Measurements from ENCODE around the gene APBA2. TPM values are rescaled to one million over a fixed set of nuclear protein-coding genes. Genes with fewer than 3 reads are reported as not detected.
"Not testable (repeated sequence)": the region's sequence is repeated elsewhere in the genome, so short reads cannot be mapped to it uniquely, and the experiment has no call there.

The APBA2 gene
- polyA plus RNA-seq, 4 donors = 7.4 to 15.3 (median 11.3) TPM

DNA sequence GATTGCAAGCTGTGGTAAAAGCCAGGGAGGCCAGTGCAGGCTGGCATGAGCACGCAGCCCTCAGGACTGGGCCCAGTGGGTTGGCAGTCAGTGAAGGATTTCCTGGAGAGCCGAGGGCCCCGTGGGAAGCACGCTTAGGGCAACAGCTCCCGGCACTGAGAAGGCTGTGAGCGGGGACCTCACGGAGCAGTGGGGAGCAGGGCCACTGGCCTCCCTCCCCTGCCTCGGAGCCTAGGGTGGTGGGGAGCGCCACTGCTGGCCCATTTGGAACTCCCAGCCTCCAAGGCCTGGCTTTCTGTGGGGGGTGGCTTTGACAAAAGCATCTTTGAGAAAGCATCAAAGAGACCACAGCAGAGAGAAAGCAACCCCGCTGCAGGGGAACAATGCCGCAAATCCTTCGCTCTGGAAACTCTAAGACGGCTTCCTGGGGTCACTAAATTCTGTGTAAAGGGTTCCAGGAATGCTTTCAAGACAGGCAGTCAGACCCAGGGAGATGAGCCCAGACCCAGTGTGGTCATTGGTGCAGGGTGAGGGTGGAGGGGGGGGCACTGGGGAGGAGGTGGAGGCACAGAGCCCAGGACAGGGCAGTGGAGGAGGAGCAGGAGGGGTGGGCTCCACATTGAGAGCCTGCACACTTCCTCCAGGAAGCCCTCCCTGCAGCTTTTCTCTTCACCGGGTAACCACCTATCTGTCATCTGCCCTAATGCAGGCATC lies 9.5 kb upstream of the APBA2 start:
- no peak for DNase-seq (ENCODE audit: low read depth in 4 of 4, low spot score in 3 of 4)

DNA sequence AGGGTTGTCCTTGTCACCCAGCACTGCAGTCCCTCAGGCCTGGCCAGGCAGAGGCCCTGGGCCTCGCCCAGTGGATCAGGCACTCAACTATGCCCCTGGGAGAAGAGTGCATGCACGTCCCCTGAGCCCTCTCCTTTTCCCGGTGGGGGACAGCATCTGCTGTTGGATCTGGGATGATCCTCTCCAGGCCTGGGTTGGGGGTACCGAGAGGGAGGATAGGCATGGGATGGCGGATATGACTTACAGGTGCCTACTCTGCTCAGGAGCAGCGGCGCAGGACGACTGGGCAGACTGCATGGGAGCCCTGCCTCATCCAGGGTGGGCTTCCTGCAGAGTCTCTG lies 9.0 kb upstream of the APBA2 start:
- DNase-seq (ENCODE audit: low read depth in 4 of 4, low spot score in 3 of 4) = no peak

GRCh38 chr15:28878209-28878608 lies 7.6 kb upstream of the APBA2 start:
- no peak for DNase-seq (ENCODE audit: low read depth in 4 of 4, low spot score in 3 of 4)

GRCh38 chr15:28879551-28879950 lies 6.2 kb upstream of the APBA2 start:
- no peak for DNase-seq (ENCODE audit: low read depth in 4 of 4, low spot score in 3 of 4)

GRCh38 chr15:28880680-28881079 lies 5.1 kb upstream of the APBA2 start:
- DNase-seq (ENCODE audit: low read depth in 4 of 4, low spot score in 3 of 4) = no peak

- no peak for DNase-seq (ENCODE audit: low read depth in 4 of 4, low spot score in 3 of 4)
These were observed 4.6 kb upstream of the APBA2 start for GRCh38 chr15:28881170-28881569.

GRCh38 chr15:28881600-28881999 lies 4.2 kb upstream of the APBA2 start:
- no peak for DNase-seq (ENCODE audit: low read depth in 4 of 4, low spot score in 3 of 4)

DNA sequence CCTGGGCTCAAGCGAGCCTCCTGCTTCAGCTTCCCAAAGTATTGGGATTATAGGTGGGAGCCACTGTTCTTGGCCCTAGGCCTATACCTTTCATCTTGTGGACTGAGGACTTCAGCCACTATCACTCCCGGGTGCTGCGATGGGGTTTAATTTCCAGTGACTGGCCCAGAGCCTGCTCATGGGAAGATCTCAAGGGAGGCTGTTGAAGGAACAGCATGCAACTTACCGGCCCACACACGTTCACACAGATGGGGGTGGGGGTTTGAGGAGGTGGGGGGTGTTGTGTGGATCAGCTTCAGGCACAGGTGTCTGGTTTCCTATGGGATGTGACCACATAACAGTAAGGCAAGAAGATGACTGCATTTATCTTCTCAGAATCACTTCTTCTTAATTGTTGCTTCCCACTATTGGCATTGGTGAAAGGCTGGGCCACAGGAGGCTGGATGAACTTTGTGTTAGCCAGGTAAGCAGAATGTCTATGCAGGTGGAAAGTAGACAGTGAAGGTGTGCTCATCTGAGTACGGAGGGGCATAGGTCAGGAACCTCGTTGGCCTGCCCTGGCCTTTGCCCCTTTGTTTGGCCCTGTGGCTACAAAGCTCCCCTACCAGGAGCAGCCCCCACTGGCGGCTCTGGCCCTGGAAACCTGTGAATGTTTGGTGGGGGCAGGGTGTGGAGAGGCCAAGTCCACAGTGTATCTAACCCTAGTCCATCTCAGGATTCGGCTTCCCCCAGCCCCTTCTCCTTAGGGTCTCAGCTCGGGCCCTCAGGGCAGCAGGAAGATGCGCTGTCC lies 1.4 kb upstream of the APBA2 start:
- no peak for DNase-seq (ENCODE audit: low read depth in 4 of 4, low spot score in 3 of 4)

- no peak for DNase-seq (ENCODE audit: low read depth in 4 of 4, low spot score in 3 of 4)
These were observed 595 bp upstream of the APBA2 start for GRCh38 chr15:28885128-28885629.

DNA sequence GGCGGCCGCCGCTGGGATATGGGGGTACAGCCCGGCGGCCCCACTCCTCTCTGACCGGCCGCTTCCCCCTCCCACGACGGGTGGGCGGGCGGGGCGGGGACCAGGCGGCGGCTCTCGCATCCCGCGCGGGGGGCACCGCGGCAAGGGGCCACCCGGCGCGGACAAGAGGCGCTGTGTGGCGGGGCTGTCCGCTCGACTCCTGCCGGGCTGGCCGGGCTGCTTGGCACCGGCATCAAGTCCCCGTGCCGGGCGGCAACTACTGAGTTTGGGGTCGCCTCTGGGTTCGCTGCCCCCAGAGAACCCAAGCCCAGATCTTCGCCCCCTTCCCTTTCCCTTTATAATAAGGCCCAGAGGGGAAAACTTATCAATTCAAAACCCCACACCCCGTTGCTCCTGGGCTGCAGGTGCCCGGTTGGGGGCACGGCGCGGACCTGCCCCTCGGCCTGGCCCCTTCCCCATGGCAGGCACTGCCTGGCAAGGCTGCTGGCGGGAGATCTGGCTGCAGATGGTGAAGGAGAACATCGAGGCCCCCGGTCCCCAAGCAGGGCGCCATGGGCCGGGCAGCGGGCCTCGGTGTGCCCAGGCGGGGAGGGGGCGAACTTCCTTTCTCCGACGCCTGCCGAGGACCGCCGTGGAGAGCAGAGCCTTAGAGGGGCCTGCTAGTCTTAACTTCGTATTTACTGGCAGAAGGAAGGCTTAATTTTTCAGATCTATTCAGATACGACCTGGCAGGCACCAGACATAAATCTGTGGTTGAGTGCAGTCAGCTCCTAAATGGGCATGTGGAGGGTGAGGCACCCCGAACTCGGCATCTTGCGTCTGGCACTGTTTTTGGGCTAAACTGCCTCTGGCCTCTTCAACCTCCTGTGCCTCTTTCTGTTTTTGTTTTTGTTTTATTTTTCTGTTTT lies 911 bp downstream of the APBA2 start:
- DNase-seq (ENCODE audit: low read depth in 4 of 4, low spot score in 3 of 4) = no peak

DNA sequence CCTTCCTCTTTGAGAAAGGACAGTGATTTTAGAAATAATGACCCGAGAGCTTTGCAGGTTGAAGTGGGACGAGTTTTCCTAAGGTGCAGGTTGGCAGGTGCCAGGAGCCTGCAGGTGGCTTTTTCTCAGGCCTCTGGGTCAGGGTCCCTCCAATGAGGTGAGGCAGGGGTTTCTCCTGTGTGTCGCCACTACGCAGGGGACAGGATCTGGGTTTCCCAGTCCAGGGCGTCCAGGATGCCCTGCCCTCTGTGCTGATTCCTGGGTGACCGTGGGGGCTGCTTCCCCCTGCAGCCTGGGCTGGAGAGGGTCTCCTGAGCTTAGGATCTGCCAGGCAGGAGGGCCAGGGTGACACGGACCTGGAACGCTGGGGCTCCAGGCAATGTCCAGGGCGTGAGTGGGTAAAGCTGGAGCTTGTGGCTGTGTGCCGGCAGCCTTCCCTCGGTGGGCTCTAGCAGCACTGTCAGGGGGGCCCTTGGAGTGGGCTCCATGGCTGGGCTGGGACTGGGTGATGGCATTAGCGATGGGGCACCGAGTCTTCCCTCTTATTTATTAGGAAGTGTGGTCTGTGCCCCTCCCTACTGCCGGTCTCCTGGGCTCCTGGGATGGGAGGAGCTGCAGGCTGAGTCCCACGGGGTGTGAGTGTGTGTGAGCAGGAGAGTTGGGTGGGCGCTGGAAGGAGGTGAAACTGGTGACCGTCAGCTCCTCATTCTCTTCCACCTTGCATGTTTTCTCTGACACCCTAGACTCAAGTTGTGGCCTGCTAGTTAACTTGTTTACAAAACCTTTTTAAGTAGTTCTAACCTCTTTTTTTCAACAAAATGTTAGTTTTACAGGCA lies 1.8 kb downstream of the APBA2 start:
- DNase-seq (ENCODE audit: low read depth in 4 of 4, low spot score in 3 of 4) = no peak

GRCh38 chr15:28888302-28888894 lies 2.6 kb downstream of the APBA2 start:
- DNase-seq (ENCODE audit: low read depth in 4 of 4, low spot score in 3 of 4) = no peak

- DNase-seq (ENCODE audit: low read depth in 4 of 4, low spot score in 3 of 4) = no peak
These were observed 3.1 kb downstream of the APBA2 start for GRCh38 chr15:28888900-28889299.

DNA sequence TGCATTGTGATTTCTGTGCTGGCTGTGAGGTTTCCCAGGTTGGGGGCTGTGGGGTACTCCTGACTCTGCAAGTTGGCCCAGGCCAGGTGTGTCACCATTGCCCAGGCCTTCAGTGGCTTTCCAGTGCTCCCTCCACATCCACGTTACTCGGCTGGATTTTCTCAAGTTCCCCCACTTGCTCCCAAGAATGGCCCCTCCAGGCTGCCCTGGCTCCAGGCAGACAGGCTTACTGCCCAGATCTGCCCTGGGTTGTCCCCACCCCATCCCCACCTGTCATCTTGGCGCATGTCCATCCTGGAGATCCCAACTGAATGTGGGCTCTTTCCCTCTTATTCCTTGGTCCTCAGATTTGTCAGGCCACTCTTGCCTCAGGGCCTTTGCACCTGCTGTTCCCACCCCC lies 3.6 kb downstream of the APBA2 start:
- no peak for DNase-seq (ENCODE audit: low read depth in 4 of 4, low spot score in 3 of 4)

- not testable (repeated sequence) for DNase-seq (ENCODE audit: low read depth in 4 of 4, low spot score in 3 of 4)
These were observed 4.1 kb downstream of the APBA2 start for GRCh38 chr15:28889871-28890270.

- not testable (repeated sequence) for DNase-seq (ENCODE audit: low read depth in 4 of 4, low spot score in 3 of 4)
These were observed 4.5 kb downstream of the APBA2 start for GRCh38 chr15:28890291-28890690.

GRCh38 chr15:28890711-28891495 lies 5.1 kb downstream of the APBA2 start:
- DNase-seq (ENCODE audit: low read depth in 4 of 4, low spot score in 3 of 4) = no peak

- no peak for DNase-seq (ENCODE audit: low read depth in 4 of 4, low spot score in 3 of 4)
These were observed 5.8 kb downstream of the APBA2 start for GRCh38 chr15:28891588-28891987.

Measured in left renal pelvis (tissue), 4 donors.